Fibroblast of lung (primary cell): ENCODE measurements around the gene STAB2. TPM values are rescaled to one million over a fixed set of nuclear protein-coding genes. Genes with fewer than 3 reads are reported as not detected.

Experiments used
- DNase-seq, 2 donors: peaks; one replicate each; pipeline versions ENCODE4 v3.0.0 to v3.0.0-alpha.2; 2010; ENCODE audit warnings: low read depth in 2 of 2
- H2AFZ ChIP-seq: 2 replicates; pipeline ENCODE4 v1.5.1; 2012; ENCODE audit warnings: low read length, control low read depth, inconsistent platforms
- H3K27ac ChIP-seq: 2 replicates; pipeline ENCODE4 v1.5.1; 2011; ENCODE audit warnings: low read length, control low read depth; ENCODE audit not compliant: insufficient read depth
- H3K27me3 ChIP-seq: 2 replicates; pipeline ENCODE4 v1.5.1; 2011; ENCODE audit warnings: mild to moderate bottlenecking, low read length; ENCODE audit not compliant: control insufficient read depth, insufficient read depth
- H3K36me3 ChIP-seq: 2 replicates; pipeline ENCODE4 v1.5.1; 2011; ENCODE audit warnings: low read length; ENCODE audit not compliant: control insufficient read depth, insufficient read depth
- H3K4me1 ChIP-seq: 2 replicates; pipeline ENCODE4 v1.5.1; 2011; ENCODE audit warnings: low read length; ENCODE audit not compliant: control insufficient read depth, insufficient read depth; ENCODE audit errors: extremely low read depth
- H3K4me2 ChIP-seq: 2 replicates; pipeline ENCODE4 v1.5.1; 2011; ENCODE audit warnings: low read length, control low read depth; ENCODE audit not compliant: insufficient read depth; ENCODE audit errors: extremely low read depth
- H3K4me3 ChIP-seq, 4 experiments: fragments of 200-600 bp in 1 of 4; sonication (generic) in 1 of 4; replicated peaks in 1 of 4; 2 replicates each; pipeline ENCODE4 v1.5.1; 2011 to 2016; ENCODE audit warnings: low read length in 4 of 4, low read depth in 3 of 4, mild to moderate bottlenecking in 3 of 4, control low read depth in 2 of 4, inconsistent platforms in 1 of 4, mixed read lengths in 1 of 4; ENCODE audit not compliant: insufficient read depth in 1 of 4; ENCODE audit errors: control extremely low read depth in 1 of 4
- H3K79me2 ChIP-seq: 2 replicates; pipeline ENCODE4 v1.5.1; 2012; ENCODE audit warnings: mild to moderate bottlenecking, low read length, inconsistent platforms; ENCODE audit not compliant: control insufficient read depth, insufficient read depth
- H3K9ac ChIP-seq: 2 replicates; pipeline ENCODE4 v1.5.1; 2011; ENCODE audit warnings: mild to moderate bottlenecking, low read length, control low read depth; ENCODE audit not compliant: insufficient read depth
- H3K9me3 ChIP-seq: 2 replicates; pipeline ENCODE4 v1.5.1; 2012; ENCODE audit warnings: low read depth, low read length; ENCODE audit not compliant: control insufficient read depth, insufficient read depth
- H4K20me1 ChIP-seq: 2 replicates; pipeline ENCODE4 v1.5.1; 2011; ENCODE audit warnings: low read length; ENCODE audit not compliant: control insufficient read depth, insufficient read depth; ENCODE audit errors: extremely low read depth
- CTCF ChIP-seq, 2 donors: IDR thresholded peaks in 1 of 2; conservative IDR thresholded peaks in 1 of 2; 1 replicate in 1 of 2; 2 replicates in 1 of 2; pipeline ENCODE4 v1.5.1; 2011 to 2012; ENCODE audit warnings: low read length in 2 of 2, control low read depth in 1 of 2, inconsistent platforms in 1 of 2, low read depth in 1 of 2, mild to moderate bottlenecking in 1 of 2
- EZH2 ChIP-seq: IDR thresholded peaks from 2 replicates; pipeline ENCODE4 v1.5.1; 2012; ENCODE audit warnings: low read length, control low read depth, mild to moderate bottlenecking; ENCODE audit errors: missing control alignments
- polyA plus RNA-seq, 2 donors: library from polyadenylated mRNA; depleted of rRNA in 1 of 2; stranded (reverse) in 1 of 2; unstranded in 1 of 2; fragments of >200 nt; gene quantifications; 2 replicates each; pipeline ENCODE4 v1.2.1, GENCODE V29; 2011 to 2012; ENCODE audit warnings: missing spikeins in 1 of 2
- total RNA-seq: library from RNA; depleted of rRNA; stranded (reverse); fragments of >200 nt; gene quantifications from 2 replicates; pipeline ENCODE4 v1.2.1, GENCODE V29; 2014

STAB2 gene
- total and polyA plus RNA-seq, 2 donors (not counting 1 experiment from before 2014, with no cell fraction given): not detected

- Histone ChIP-seq H3K79me2 (no peaks in the 10 kb centered on the region), H3K4me1 (no peaks in the 10 kb centered on the region), H3K27me3 (peaks cover 2% of the 10 kb centered on the region), H3K9me3 (no peaks in the 10 kb centered on the region), H3K4me3 (no peak overlapping the region), H3K4me2 (no peak overlapping the region), H3K9ac (no peak overlapping the region), H2AFZ (no peak overlapping the region), H4K20me1 (no peaks in the 10 kb centered on the region), H3K27ac (no peak overlapping the region), H3K36me3 (no peaks in the 10 kb centered on the region)
- no peak for DNase-seq
- TF ChIP-seq CTCF (conservative IDR thresholded peaks at IDR 0.05 in 1 of 2, IDR thresholded peaks at IDR 0.05 in 1 of 2; ENCODE audit: low read depth in 1 of 2, low read length in 2 of 2) (no peak), EZH2 (no peak)
These were observed 158.9 kb downstream of the STAB2 start for GRCh38 chr12:103745962-103746361.

GRCh38 chr12:103748002-103748401, 160.9 kb downstream of the STAB2 start:
- Histone ChIP-seq H2AFZ (no peak overlapping the region), H3K27ac (no peak overlapping the region), H3K36me3 (no peaks in the 10 kb centered on the region), H3K4me1 (no peaks in the 10 kb centered on the region), H3K9ac (no peak overlapping the region), H3K9me3 (no peaks in the 10 kb centered on the region), H3K4me2 (no peak overlapping the region), H3K4me3 (no peak overlapping the region), H3K79me2 (no peaks in the 10 kb centered on the region), H4K20me1 (no peaks in the 10 kb centered on the region), H3K27me3 (peaks cover 2% of the 10 kb centered on the region)
- peak in 1 of 2 donors; percentile 14 for DNase-seq
- TF ChIP-seq EZH2 (no peak), CTCF (conservative IDR thresholded peaks at IDR 0.05 in 1 of 2, IDR thresholded peaks at IDR 0.05 in 1 of 2; ENCODE audit: low read depth in 1 of 2, low read length in 2 of 2) (no peak)

DNA sequence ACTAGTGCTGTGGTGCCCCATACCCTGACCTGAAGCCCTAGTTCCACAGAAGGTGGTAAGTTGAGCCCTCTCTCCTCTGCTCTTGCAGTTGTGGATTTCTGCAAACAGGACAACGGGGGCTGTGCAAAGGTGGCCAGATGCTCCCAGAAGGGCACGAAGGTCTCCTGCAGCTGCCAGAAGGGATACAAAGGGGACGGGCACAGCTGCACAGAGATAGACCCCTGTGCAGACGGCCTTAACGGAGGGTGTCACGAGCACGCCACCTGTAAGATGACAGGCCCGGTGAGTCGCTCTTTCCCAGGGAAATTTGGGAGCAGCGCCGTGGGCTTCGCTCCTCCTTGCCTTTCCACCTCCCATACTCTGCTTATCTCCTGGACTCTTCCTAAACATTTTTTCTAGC, 161.8 kb downstream of the STAB2 start:
- Histone ChIP-seq H3K9me3 (no peaks in the 10 kb centered on the region), H3K4me3 (no peak overlapping the region), H3K36me3 (no peaks in the 10 kb centered on the region), H3K9ac (no peak overlapping the region), H3K27me3 (no peaks in the 10 kb centered on the region), H2AFZ (no peak overlapping the region), H3K4me2 (no peak overlapping the region), H3K4me1 (no peaks in the 10 kb centered on the region), H3K27ac (no peak overlapping the region), H3K79me2 (no peaks in the 10 kb centered on the region), H4K20me1 (no peaks in the 10 kb centered on the region)
- DNase-seq: no peak
- TF ChIP-seq EZH2 (no peak), CTCF (conservative IDR thresholded peaks at IDR 0.05 in 1 of 2, IDR thresholded peaks at IDR 0.05 in 1 of 2; ENCODE audit: low read depth in 1 of 2, low read length in 2 of 2) (no peak)
